ENCODE results near the gene GLUD2.

Gene GLUD2

DNA sequence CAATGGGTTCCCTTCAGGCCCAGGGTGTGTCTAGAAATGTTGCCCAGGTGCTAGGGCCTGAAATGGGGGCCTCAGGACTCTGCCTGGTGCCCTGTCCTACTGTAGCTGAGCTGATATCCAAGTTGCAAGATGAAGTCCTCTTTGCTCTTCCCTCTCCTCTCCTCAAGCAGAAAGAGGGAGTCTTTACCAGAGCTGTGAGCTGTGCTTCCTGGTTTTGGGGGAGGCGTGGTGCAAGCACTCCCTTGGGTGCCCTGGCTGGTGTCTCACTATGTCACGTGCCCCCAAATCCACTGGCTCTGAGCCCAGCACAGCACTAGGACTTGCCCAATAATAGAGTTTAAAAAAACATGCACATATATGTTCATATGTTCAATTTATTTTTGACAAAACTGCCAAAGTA, 32.6 kb upstream of the GLUD2 start:
- H3K9me3 ChIP-seq (ENCODE audit: low read depth, low read length), result no peaks in the 10 kb centered on the region
- TF ChIP-seq POLR2AphosphoS5 (IDR thresholded peaks at IDR 0.05; ENCODE audit: borderline replicate concordance, low read depth, low read length) (no peak), FOXP2 (optimal IDR thresholded peaks at IDR 0.05; ENCODE audit: control extremely low read depth, extremely low read length, insufficient read depth) (no peak)
- H3K27ac ChIP-seq, result no peak overlapping the region
- no peak overlapping the region for H3K9ac ChIP-seq (ENCODE audit: insufficient read length)
- DNase-seq (ENCODE audit: low read depth, low spot score), result no peak
- no peaks in the 10 kb centered on the region for H3K36me3 ChIP-seq (ENCODE audit: insufficient read depth, low read length)
- H3K4me3 ChIP-seq, result no peak overlapping the region

DNA sequence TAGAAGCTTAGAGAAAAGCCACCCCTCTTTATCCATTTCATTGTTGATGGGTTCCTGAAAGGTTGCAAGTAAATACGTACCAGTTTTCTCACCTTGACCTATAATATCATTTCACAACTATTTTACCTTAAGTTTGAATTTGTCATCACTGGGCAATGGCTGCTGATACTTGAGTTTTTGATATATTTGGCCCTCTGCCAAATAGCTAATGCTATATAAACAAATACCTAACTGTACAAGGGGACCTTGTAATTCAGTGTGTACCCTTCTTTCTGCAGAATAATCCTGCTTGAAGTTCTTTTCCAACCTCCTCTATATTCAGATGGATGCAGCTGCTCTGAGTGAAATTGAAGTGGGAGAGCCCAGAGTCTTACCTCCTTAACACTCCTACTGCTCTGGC, 19.0 kb upstream of the GLUD2 start:
- no peak for DNase-seq (ENCODE audit: low read depth, low spot score)
- H3K36me3 ChIP-seq (ENCODE audit: insufficient read depth, low read length), result no peaks in the 10 kb centered on the region
- H3K9me3 ChIP-seq (ENCODE audit: low read depth, low read length), result no peaks in the 10 kb centered on the region
- TF ChIP-seq POLR2AphosphoS5 (IDR thresholded peaks at IDR 0.05; ENCODE audit: borderline replicate concordance, low read depth, low read length) (no peak), FOXP2 (optimal IDR thresholded peaks at IDR 0.05; ENCODE audit: control extremely low read depth, extremely low read length, insufficient read depth) (no peak), EZH2 (IDR thresholded peaks at IDR 0.05) (no peak)
- no peak overlapping the region for H3K4me3 ChIP-seq
- H3K9ac ChIP-seq (ENCODE audit: insufficient read length), result no peak overlapping the region
- H3K27ac ChIP-seq, result no peak overlapping the region

DNA sequence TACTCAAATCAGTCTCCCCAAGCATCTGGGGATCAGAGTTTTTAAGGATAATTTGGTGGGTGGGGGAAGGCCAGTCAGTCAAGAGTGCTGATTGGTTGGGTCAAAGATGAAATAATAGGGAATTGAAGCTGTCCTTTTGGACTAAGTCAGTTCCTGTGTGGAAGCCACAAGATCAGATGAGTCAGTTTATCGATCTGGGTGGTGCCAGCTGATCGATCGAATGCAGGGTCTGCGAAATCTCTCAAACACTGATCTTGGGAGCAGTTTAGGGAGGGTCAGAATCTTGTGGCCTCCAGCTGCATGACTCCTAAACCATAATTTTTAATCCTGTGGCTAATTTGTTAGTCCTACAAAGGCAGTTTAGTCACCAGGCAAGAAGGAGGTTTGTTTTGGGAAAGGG, 17.3 kb upstream of the GLUD2 start:
- no peak for DNase-seq (ENCODE audit: low read depth, low spot score)

DNA sequence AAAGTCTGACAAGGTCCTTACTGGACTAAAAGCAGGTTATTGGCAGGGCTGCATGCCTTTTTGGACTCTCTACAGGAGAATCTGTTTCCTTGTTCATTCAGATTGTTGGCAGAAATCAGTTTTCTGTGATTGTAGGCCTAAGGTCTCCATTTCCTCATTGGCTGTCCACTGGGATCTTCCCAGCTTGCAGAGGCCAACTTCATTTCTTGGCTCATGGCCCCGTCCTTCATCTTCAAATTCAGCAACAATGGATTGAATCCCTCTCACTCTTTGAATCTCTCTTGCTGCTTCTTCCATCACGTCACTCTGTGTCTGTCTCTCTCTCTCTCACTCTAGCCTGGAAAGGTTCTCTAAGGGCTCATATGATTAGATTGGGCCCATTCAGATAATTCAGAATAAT, 14.9 kb upstream of the GLUD2 start:
- H3K36me3 ChIP-seq (ENCODE audit: insufficient read depth, low read length), result no peaks in the 10 kb centered on the region
- no peak overlapping the region for H3K27ac ChIP-seq
- DNase-seq (ENCODE audit: low read depth, low spot score), result no peak
- H3K9ac ChIP-seq (ENCODE audit: insufficient read length), result no peak overlapping the region
- no peak overlapping the region for H3K4me3 ChIP-seq
- TF ChIP-seq EZH2 (IDR thresholded peaks at IDR 0.05), result no peak
- no peak for TF ChIP-seq FOXP2 (optimal IDR thresholded peaks at IDR 0.05; ENCODE audit: control extremely low read depth, extremely low read length, insufficient read depth)
- TF ChIP-seq POLR2AphosphoS5 (IDR thresholded peaks at IDR 0.05; ENCODE audit: borderline replicate concordance, low read depth, low read length), result no peak
- no peaks in the 10 kb centered on the region for H3K9me3 ChIP-seq (ENCODE audit: low read depth, low read length)

More for the DNA sequence above, 17.3 kb upstream of the GLUD2 start:
- Histone ChIP-seq H3K27ac (no peak overlapping the region), H3K4me3 (no peak overlapping the region), H3K9ac (ENCODE audit: insufficient read length) (no peak overlapping the region), H3K9me3 (ENCODE audit: low read depth, low read length) (no peaks in the 10 kb centered on the region), H3K36me3 (ENCODE audit: insufficient read depth, low read length) (no peaks in the 10 kb centered on the region)
- TF ChIP-seq POLR2AphosphoS5 (IDR thresholded peaks at IDR 0.05; ENCODE audit: borderline replicate concordance, low read depth, low read length), result no peak
- TF ChIP-seq FOXP2 (optimal IDR thresholded peaks at IDR 0.05; ENCODE audit: control extremely low read depth, extremely low read length, insufficient read depth), result no peak
- no peak for TF ChIP-seq EZH2 (IDR thresholded peaks at IDR 0.05)

DNA sequence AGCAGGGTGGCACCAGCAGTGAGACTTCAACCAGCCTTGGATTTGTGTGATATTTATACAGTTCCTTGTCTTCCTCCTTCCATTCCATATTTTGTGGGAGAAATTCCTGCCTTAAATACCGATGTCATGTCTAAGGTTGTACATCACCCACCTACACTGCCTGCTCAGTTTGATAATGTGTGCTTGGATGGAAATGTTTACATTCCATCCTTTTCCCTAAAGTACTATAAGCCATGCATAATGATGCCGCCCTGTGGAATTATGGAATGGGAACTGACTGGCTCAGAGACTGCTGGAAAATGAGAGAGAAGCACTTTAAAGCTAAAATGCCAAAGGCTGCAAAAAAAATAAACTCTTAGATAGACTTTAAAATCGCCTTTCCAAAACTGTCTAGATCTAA, 11.3 kb upstream of the GLUD2 start:
- H3K9me3 ChIP-seq (ENCODE audit: low read depth, low read length), result no peaks in the 10 kb centered on the region
- no peak for TF ChIP-seq FOXP2 (optimal IDR thresholded peaks at IDR 0.05; ENCODE audit: control extremely low read depth, extremely low read length, insufficient read depth)
- TF ChIP-seq POLR2AphosphoS5 (IDR thresholded peaks at IDR 0.05; ENCODE audit: borderline replicate concordance, low read depth, low read length), result no peak
- TF ChIP-seq EZH2 (IDR thresholded peaks at IDR 0.05), result no peak
- no peaks in the 10 kb centered on the region for H3K36me3 ChIP-seq (ENCODE audit: insufficient read depth, low read length)
- H3K9ac ChIP-seq (ENCODE audit: insufficient read length), result no peak overlapping the region
- DNase-seq (ENCODE audit: low read depth, low spot score), result no peak
- no peak overlapping the region for H3K27ac ChIP-seq
- no peak overlapping the region for H3K4me3 ChIP-seq

DNA sequence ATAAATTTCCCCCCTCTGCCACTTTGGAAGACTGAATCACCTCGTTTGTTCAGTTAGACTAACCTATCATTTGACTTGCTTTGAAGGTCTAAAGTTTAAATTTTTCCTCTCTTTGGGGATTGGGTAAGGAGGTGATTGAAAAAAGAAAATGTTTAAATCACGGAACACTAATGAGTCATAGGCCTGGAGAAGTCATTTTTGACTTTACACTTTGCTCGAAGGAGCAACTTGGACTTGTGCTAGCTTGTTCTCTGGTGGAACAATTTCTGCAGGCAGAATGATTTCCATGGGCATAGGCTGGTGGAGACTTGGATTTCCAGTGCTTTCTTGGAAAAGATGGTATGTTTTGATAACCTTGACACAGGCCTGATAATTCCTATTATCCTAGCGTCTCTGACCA, 10.5 kb upstream of the GLUD2 start:
- Histone ChIP-seq H3K27ac (no peak overlapping the region), H3K4me3 (no peak overlapping the region), H3K36me3 (ENCODE audit: insufficient read depth, low read length) (no peaks in the 10 kb centered on the region), H3K9ac (ENCODE audit: insufficient read length) (no peak overlapping the region), H3K9me3 (ENCODE audit: low read depth, low read length) (no peaks in the 10 kb centered on the region)
- TF ChIP-seq FOXP2 (optimal IDR thresholded peaks at IDR 0.05; ENCODE audit: control extremely low read depth, extremely low read length, insufficient read depth) (no peak), EZH2 (IDR thresholded peaks at IDR 0.05) (no peak), POLR2AphosphoS5 (IDR thresholded peaks at IDR 0.05; ENCODE audit: borderline replicate concordance, low read depth, low read length) (no peak)
- no peak for DNase-seq (ENCODE audit: low read depth, low spot score)

DNA sequence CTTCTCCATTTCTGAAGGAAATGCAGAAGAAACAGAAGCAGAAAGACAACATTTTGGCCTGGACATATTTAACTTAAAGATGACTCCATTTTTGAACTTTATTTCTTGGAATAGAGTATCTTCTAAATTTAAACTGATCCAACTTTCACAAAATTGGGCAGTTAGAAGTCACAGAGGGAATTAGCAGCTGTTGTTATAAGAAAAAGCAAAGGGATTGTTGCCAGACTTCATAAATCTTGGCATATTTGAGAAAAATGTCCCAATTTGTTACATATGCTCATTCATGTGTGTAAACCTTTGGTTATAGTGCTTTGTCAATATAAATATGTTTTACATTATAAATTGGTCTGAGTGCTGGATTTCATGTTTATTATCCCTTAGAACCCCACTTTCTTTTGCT, 3.4 kb downstream of the GLUD2 start:
- Histone ChIP-seq H3K36me3 (ENCODE audit: insufficient read depth, low read length) (no peaks in the 10 kb centered on the region), H3K27ac (no peak overlapping the region), H3K9ac (ENCODE audit: insufficient read length) (no peak overlapping the region), H3K4me3 (no peak overlapping the region), H3K9me3 (ENCODE audit: low read depth, low read length) (no peaks in the 10 kb centered on the region)
- no peak for TF ChIP-seq EZH2 (IDR thresholded peaks at IDR 0.05)
- TF ChIP-seq POLR2AphosphoS5 (IDR thresholded peaks at IDR 0.05; ENCODE audit: borderline replicate concordance, low read depth, low read length), result no peak
- TF ChIP-seq FOXP2 (optimal IDR thresholded peaks at IDR 0.05; ENCODE audit: control extremely low read depth, extremely low read length, insufficient read depth), result no peak
- no peak for DNase-seq (ENCODE audit: low read depth, low spot score)

DNA sequence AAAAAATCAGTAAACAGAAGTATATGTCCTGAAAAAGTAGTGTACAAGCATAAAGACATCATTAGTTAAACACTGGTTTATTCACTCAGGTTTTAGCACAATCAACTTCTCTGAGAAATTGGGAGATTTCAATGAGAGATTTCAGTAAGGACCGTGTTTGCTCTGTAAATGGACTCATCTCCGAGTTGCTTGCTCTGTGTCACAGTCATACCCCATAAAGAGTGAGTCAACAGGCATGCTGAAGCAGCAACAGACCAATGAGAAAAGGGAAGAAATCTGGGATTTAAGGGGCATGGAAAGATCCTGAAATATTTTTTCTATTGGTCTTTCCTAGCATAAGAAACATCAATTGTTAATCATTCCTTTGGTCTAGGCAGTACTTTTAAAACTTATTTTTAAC, 4.7 kb downstream of the GLUD2 start:
- H3K9ac ChIP-seq (ENCODE audit: insufficient read length), result no peak overlapping the region
- H3K9me3 ChIP-seq (ENCODE audit: low read depth, low read length), result no peaks in the 10 kb centered on the region
- TF ChIP-seq FOXP2 (optimal IDR thresholded peaks at IDR 0.05; ENCODE audit: control extremely low read depth, extremely low read length, insufficient read depth), result no peak
- TF ChIP-seq EZH2 (IDR thresholded peaks at IDR 0.05), result no peak
- no peak for TF ChIP-seq POLR2AphosphoS5 (IDR thresholded peaks at IDR 0.05; ENCODE audit: borderline replicate concordance, low read depth, low read length)
- no peak for DNase-seq (ENCODE audit: low read depth, low spot score)
- no peak overlapping the region for H3K4me3 ChIP-seq
- H3K36me3 ChIP-seq (ENCODE audit: insufficient read depth, low read length), result no peaks in the 10 kb centered on the region
- no peak overlapping the region for H3K27ac ChIP-seq

- Histone ChIP-seq H3K36me3 (ENCODE audit: insufficient read depth, low read length) (no peaks in the 10 kb centered on the region), H3K9ac (ENCODE audit: insufficient read length) (no peak overlapping the region), H3K27ac (no peak overlapping the region), H3K9me3 (ENCODE audit: low read depth, low read length) (no peaks in the 10 kb centered on the region), H3K4me3 (no peak overlapping the region)
- DNase-seq (ENCODE audit: low read depth, low spot score), result no peak
- TF ChIP-seq POLR2AphosphoS5 (IDR thresholded peaks at IDR 0.05; ENCODE audit: borderline replicate concordance, low read depth, low read length) (no peak), EZH2 (IDR thresholded peaks at IDR 0.05) (no peak), FOXP2 (optimal IDR thresholded peaks at IDR 0.05; ENCODE audit: control extremely low read depth, extremely low read length, insufficient read depth) (no peak)
Measured at GRCh38 chrX:121062289-121062688, 14.9 kb downstream of the GLUD2 start.

All from SK-N-MC (cell line).